NT2/D1 (cell line): ENCODE data around the gene SLC44A2.

Experiments used
- DNase-seq: peaks from one replicate; pipeline ENCODE4 v3.0.0-alpha.2; 2011; ENCODE audit warnings: low read depth, low spot score
- H3K27me3 ChIP-seq: 2 replicates; pipeline ENCODE4 v1.6.0; 2011; ENCODE audit warnings: mild to moderate bottlenecking; ENCODE audit not compliant: insufficient read length, insufficient read depth
- H3K36me3 ChIP-seq: 2 replicates; pipeline ENCODE4 v1.6.1; 2011; ENCODE audit warnings: mild to moderate bottlenecking, low read length, mixed read lengths; ENCODE audit not compliant: insufficient read depth, insufficient read length
- H3K4me1 ChIP-seq: 2 replicates; pipeline ENCODE4 v1.5.1; 2011; ENCODE audit not compliant: insufficient read depth, insufficient read length
- H3K4me3 ChIP-seq: 2 replicates; pipeline ENCODE4 v1.5.1; 2011; ENCODE audit warnings: low read depth; ENCODE audit not compliant: insufficient read length
- H3K9ac ChIP-seq: 2 replicates; pipeline ENCODE4 v1.6.0; 2011; ENCODE audit warnings: low read depth; ENCODE audit not compliant: insufficient read length
- H3K9me3 ChIP-seq: 2 replicates; pipeline ENCODE4 v1.5.1; 2011; ENCODE audit warnings: mild to moderate bottlenecking, low read length; ENCODE audit not compliant: insufficient read depth
- SUZ12 ChIP-seq: IDR thresholded peaks from 2 replicates; pipeline ENCODE4 v1.6.1; 2011; ENCODE audit not compliant: insufficient read length, insufficient read depth; ENCODE audit errors: extremely low read depth
- YY1 ChIP-seq: IDR thresholded peaks from 2 replicates; pipeline ENCODE4 v1.6.1; 2011; ENCODE audit not compliant: insufficient read length, insufficient read depth
- ZNF274 ChIP-seq: IDR thresholded peaks from 2 replicates; pipeline ENCODE4 v1.6.1; 2011; ENCODE audit warnings: mild to moderate bottlenecking, low read depth, low read length

SLC44A2 gene

DNA sequence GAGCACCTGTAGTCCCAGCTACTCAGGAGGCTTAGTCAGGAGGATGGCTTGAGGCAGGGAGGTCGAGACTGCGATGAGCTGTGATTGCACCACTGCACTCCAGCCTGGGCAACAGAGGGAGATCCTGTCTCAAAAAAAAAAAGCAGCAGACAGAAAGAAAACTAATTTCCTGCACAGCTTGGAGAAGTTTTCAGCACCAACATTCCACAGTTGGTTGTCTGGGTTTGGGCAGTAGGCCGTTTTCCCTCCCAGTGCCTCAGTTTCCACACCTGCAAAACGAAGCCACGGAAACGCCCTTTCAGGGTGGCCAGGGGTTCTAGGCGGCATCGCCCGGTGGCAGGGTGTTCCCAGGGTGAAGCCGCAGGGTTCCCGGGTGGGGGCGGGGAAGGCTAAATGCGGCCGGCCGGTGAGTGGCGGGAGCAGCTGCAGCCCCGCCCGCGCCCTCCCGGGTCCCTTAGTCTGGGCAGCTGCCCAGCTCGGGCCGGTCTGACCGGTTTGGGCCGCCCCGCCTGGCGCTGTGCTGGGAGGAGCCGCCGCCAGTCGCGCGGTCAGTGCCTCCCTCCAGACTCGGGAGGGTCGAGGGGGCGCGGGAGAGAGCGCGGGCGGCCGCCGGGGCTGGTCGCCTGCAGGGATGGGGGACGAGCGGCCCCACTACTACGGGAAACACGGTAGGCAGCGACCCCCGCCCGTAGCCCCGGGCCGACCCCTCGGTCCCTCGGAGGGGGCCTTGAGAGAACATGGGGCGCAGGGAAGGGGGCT is at the start of gene SLC44A2:
SLC44A2 (plus strand) TSS at position 551 of the 759 bp plus-strand sequence; CDS start at position 632, 81 bp downstream.
- no peak for TF ChIP-seq YY1
- no peak for TF ChIP-seq SUZ12
- no peak for TF ChIP-seq ZNF274
- Histone ChIP-seq H3K27me3 (no peaks in the 10 kb centered on the region), H3K36me3 (peaks cover 18% of the 10 kb centered on the region), H3K4me3 (peak within 1 kb of the TSS; percentile 41), H3K9ac (peak within 1 kb of the TSS; percentile 85), H3K9me3 (no peaks in the 10 kb centered on the region), H3K4me1 (peaks cover 10% of the 10 kb centered on the region)
- DNase-seq = no peak

DNA sequence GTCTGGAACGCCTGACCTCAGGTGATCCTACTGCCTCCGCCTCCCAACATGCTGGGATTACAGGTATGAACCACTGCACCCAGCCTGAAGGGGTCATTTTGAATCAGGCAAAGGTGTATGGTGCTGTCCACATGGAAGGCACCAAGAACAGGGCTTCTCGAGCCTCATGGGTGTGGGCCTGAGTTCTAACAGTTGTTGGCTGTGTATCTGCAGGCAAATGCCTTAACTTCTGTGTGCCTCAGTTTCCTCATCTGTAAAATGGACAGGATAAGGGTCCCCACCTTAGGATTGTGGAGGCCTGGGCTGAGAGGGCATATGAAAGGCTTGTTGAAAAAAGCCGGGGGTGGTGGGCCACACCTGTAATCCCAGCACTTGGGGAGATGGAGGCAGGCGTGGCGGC is 47.4 kb upstream of the SLC44A2 start:
- Histone ChIP-seq H3K4me1 (peaks cover 9% of the 10 kb centered on the region), H3K4me3 (no peak overlapping the region), H3K36me3 (peaks cover 23% of the 10 kb centered on the region), H3K9me3 (no peaks in the 10 kb centered on the region), H3K27me3 (no peaks in the 10 kb centered on the region), H3K9ac (no peak overlapping the region)
- TF ChIP-seq YY1 = no peak
- TF ChIP-seq ZNF274 = no peak
- TF ChIP-seq SUZ12 = no peak
- no peak for DNase-seq

DNA sequence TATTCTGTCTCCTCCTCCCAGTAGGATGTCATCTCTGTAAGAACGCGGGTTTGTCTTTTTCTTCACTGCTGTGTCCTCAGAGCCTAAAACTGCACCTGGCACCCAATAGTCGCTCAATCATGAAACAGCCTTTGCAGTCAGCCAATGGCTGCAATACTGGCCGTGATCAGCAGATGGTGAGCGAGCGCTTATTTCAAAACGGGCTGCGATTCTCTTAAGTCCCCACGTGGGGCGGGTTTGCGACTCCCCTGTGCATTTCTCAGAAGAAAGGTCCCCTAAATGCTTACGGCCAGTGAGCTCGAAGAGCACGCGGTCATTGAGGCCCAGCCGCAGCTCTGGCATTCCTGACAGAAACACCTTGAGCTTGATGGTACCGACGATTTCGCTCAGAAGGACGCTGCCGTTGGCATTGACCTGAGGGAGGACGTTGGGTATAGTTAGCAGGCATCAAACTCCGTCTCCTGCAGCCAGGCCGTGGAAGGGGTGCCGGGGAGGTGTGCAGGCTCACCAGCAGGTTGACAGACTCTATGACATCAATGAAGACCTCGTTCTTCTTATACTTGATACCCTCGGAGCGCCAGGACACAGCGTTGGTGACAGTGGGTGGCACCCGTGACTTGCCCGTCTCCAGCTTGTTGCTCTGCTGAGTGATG is 44.2 kb upstream of the SLC44A2 start:
- no peaks in the 10 kb centered on the region for H3K36me3 ChIP-seq
- DNase-seq = peak; percentile 97
- no peaks in the 10 kb centered on the region for H3K27me3 ChIP-seq
- H3K4me1 ChIP-seq = peaks cover 11% of the 10 kb centered on the region
- TF ChIP-seq YY1 (no peak), ZNF274 (no peak), SUZ12 (no peak)
- H3K4me3 ChIP-seq = no peak overlapping the region
- H3K9me3 ChIP-seq = no peaks in the 10 kb centered on the region
- no peak overlapping the region for H3K9ac ChIP-seq

DNA sequence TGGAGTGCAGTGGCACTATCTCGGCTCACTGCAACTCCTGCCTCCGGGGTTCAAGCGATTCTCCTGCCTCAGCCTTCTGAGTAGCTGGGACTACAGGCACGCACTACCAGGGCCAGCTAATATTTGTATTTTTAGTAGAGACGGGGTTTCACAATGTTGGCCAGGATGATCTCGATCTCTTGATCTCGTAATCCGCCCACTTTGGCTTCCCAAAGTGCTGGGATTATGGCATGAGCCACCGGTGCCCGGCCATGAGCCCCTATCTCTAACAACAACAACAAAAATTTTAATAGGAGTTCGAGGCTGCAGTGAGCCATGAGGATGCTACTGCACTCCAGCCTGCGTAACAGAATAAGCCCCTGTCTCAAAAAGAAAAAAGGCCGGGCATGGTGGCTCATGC is 43.3 kb upstream of the SLC44A2 start:
- Histone ChIP-seq H3K4me1 (peaks cover 11% of the 10 kb centered on the region), H3K4me3 (no peak overlapping the region), H3K9ac (no peak overlapping the region), H3K27me3 (no peaks in the 10 kb centered on the region), H3K9me3 (no peaks in the 10 kb centered on the region), H3K36me3 (no peaks in the 10 kb centered on the region)
- no peak for DNase-seq
- TF ChIP-seq ZNF274 = no peak
- TF ChIP-seq SUZ12 = no peak
- no peak for TF ChIP-seq YY1

DNA sequence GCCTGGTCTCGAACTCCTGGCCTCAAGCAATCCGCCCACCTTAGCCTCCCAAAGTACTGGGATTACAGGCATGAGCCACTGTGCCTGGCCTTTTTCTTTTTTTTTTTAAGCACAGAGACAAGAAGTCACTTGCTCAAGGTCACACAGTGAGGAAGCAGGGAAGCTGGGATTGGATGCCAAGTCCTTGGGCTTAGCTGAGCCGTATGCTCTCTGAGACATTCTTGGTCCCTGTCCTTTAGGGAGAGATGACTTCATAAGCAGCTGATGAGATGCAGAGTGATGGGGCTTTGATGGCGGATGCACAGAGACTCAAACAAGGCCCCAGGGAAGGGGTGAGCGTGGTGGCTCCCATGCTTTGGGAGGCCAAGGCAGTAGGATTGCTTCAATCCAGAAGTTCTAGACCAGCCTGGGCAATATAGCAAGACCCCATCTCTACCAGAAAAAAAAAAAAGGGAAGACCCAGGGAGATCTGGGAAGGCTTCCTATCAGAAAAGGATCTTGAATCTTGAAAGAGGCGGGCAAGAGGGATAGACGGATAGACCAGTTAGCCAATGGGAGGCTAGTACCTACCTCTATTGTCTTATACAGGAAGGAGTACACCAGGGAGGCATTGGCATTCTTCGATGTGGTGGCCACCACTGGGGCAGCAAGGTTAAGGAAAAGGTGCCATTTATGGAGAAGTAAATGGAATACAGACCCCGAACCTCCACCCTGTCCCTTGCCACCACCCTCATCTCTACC is 42.1 kb upstream of the SLC44A2 start:
- peaks cover 8% of the 10 kb centered on the region for H3K4me1 ChIP-seq
- no peaks in the 10 kb centered on the region for H3K27me3 ChIP-seq
- no peak overlapping the region for H3K9ac ChIP-seq
- no peaks in the 10 kb centered on the region for H3K9me3 ChIP-seq
- H3K36me3 ChIP-seq = no peaks in the 10 kb centered on the region
- no peak for TF ChIP-seq YY1
- TF ChIP-seq SUZ12 = no peak
- TF ChIP-seq ZNF274 = no peak
- H3K4me3 ChIP-seq = no peak overlapping the region
- no peak for DNase-seq

DNA sequence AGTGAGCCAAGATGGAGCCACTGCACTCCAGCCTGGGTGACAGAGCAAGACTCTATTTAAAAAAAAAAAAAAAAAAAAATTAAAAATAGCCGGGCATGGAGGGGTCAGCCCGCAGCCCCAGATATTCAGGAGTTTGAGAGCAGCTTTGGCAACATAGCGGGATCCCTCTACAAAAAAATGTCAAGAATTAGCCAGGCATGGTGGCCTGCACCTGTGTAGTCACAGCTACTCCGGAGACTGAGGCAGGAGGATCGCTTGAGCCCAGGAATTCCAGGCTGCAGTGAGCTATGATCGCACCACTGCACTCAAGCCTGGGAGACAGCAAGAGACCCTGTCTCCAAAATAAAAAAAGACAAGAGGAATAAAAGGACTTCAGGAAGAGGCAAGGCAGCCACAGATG is 39.0 kb upstream of the SLC44A2 start:
- Histone ChIP-seq H3K36me3 (no peaks in the 10 kb centered on the region), H3K9me3 (no peaks in the 10 kb centered on the region), H3K27me3 (no peaks in the 10 kb centered on the region), H3K4me1 (peaks cover 4% of the 10 kb centered on the region), H3K9ac (no peak overlapping the region), H3K4me3 (no peak overlapping the region)
- DNase-seq = no peak
- TF ChIP-seq ZNF274 (no peak), SUZ12 (no peak), YY1 (no peak)
